ENCODE data around the gene MUC2.

DNA sequence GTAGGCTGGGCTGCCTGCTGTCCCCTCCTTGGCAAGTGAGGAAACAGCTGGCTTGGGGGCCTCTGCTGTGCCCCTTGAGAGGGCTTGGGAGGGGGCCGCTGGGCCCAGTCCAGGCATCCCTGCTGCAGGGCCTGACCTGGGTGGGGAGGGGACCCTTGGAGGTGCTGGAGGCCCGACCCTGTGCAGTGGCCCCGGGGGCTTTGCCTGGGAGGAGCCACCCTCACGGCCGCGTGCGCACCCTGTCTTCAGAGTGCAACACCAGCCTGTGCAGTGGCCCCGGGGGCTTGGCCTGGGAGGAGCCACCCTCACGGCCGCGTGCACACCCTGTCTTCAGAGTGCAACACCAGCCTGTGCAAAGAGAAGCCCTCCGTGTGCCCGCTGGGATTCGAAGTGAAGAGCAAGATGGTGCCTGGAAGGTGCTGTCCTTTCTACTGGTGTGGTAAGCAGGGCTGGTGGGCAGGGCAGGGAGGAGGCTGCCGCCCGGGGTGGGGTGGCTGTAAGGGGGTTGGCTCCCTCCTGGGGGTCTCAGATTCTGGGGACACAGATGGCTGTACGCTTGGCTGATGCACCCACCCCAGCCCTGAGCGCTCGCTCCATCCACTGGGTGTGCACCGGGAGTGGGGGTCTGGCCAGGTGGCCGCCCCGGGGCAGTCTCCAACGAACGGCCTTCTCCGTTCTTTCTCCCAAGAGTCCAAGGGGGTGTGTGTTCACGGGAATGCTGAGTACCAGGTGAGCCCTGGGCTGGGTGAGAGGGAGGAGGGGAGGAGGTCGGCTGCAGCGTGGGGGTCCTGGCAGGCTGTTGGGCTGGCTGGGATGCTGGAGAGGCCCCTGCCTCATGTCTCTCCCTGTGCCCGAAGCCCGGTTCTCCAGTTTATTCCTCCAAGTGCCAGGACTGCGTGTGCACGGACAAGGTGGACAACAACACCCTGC, 32.9 kb downstream of the MUC2 start:
- TF ChIP-seq, protein P1, sequence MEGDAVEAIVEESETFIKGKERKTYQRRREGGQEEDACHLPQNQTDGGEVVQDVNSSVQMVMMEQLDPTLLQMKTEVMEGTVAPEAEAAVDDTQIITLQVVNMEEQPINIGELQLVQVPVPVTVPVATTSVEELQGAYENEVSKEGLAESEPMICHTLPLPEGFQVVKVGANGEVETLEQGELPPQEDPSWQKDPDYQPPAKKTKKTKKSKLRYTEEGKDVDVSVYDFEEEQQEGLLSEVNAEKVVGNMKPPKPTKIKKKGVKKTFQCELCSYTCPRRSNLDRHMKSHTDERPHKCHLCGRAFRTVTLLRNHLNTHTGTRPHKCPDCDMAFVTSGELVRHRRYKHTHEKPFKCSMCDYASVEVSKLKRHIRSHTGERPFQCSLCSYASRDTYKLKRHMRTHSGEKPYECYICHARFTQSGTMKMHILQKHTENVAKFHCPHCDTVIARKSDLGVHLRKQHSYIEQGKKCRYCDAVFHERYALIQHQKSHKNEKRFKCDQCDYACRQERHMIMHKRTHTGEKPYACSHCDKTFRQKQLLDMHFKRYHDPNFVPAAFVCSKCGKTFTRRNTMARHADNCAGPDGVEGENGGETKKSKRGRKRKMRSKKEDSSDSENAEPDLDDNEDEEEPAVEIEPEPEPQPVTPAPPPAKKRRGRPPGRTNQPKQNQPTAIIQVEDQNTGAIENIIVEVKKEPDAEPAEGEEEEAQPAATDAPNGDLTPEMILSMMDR (IDR thresholded peaks at IDR 0.05) = no peak
- TF ChIP-seq POLR2AphosphoS5 (IDR thresholded peaks at IDR 0.05) = no peak
- no peak for TF ChIP-seq POLR2A (IDR thresholded peaks at IDR 0.05)

Data from stomach (tissue), 4 donors.